HepG2 (cell line): ENCODE results near the gene AAMP. TPM values are rescaled to one million over a fixed set of nuclear protein-coding genes. Genes with fewer than 3 reads are reported as not detected.

Source experiments
- ATAC-seq: fragments of 200-7000 bp; cut with Tn5 transposase; 3 replicates; pipeline ENCODE4 v1.9.1; 2020; ENCODE audit warnings: mild to moderate bottlenecking, moderate library complexity
- BruUV-seq: library from RNA; stranded (reverse); fragments of 400-500 nt; replicated peaks from 2 replicates; lab custom pipeline; 2021; lab: Mats Ljungman, UMichigan
- CTCF ChIA-PET: fragments of 300-600 bp; formaldehyde crosslinking; extraction: SDS; loops from one replicate; lab custom pipeline; 2021; ENCODE audit warnings: low total read pairs, inconsistent platforms, low intra/inter-chr PET ratio; lab: Yijun Ruan, JAX
- POLR2A ChIA-PET: fragments of 350-600 bp; sonication (Branson Sonifier 250); formaldehyde crosslinking; loops from one replicate; lab custom pipeline; 2020; ENCODE audit warnings: antibody characterized with exemption, inconsistent platforms; lab: Yijun Ruan, JAX
- DNase-seq: peaks from one replicate; pipeline ENCODE4 v3.0.0-alpha.2; 2015; ENCODE audit warnings: low spot score
- FAIRE-seq: peaks from 3 replicates; lab custom pipeline; 2011; peaks lifted over from hg19 to GRCh38; lab: Jason Lieb, UNC
- H2AFZ ChIP-seq: one replicate; pipeline ENCODE4 v1.6.1; 2011; ENCODE audit warnings: low read length, inconsistent platforms
- H3K27ac ChIP-seq: fragments of 300-600 bp; 3 replicates; pipeline ENCODE4 v1.8.0; 2011; ENCODE audit warnings: mixed run types, mild to moderate bottlenecking, mixed read lengths, low read length, inconsistent platforms; ENCODE audit not compliant: insufficient read depth; ENCODE audit errors: extremely low read length
- H3K27me3 ChIP-seq, 2 experiments: fragments of 200-600 bp in 1 of 2; 2 replicates in 1 of 2; 3 replicates in 1 of 2; pipeline versions ENCODE4 v1.6.0 to v1.8.0; 2011; ENCODE audit warnings: low read length in 2 of 2, mild to moderate bottlenecking in 2 of 2, moderate library complexity in 2 of 2, inconsistent platforms in 1 of 2; ENCODE audit not compliant: insufficient read depth in 2 of 2, control insufficient read depth in 1 of 2
- H3K36me3 ChIP-seq, 2 experiments: fragments of 200-600 bp in 1 of 2; replicated peaks in 1 of 2; 2 replicates in 1 of 2; 3 replicates in 1 of 2; pipeline versions ENCODE4 v1.5.1 to v1.8.0; 2011; ENCODE audit warnings: low read length in 2 of 2, inconsistent platforms in 1 of 2; ENCODE audit not compliant: insufficient read depth in 2 of 2, control insufficient read depth in 1 of 2
- H3K4me1 ChIP-seq: 2 replicates; pipeline ENCODE4 v1.5.1; 2012; ENCODE audit warnings: low read length, inconsistent platforms; ENCODE audit not compliant: insufficient read depth
- H3K4me2 ChIP-seq: 2 replicates; pipeline ENCODE4 v1.6.0; 2011; ENCODE audit warnings: low read depth, low read length, inconsistent platforms
- H3K4me3 ChIP-seq, 3 experiments: fragments of 200-600 bp in 1 of 3; sonication (generic), shearing (Covaris generic) in 1 of 3; replicated peaks in 1 of 3; 2 replicates each; pipeline ENCODE4 v1.5.1; 2011 to 2016; ENCODE audit warnings: low read length in 3 of 3, inconsistent platforms in 2 of 3, low read depth in 2 of 3, mild to moderate bottlenecking in 2 of 3, control low read depth in 1 of 3, mixed read lengths in 1 of 3; ENCODE audit not compliant: insufficient read depth in 1 of 3
- H3K79me2 ChIP-seq: one replicate; pipeline ENCODE4 v1.6.1; 2011; ENCODE audit warnings: low read length, inconsistent platforms; ENCODE audit not compliant: insufficient read depth
- H3K9ac ChIP-seq: 2 replicates; pipeline ENCODE4 v1.6.0; 2011; ENCODE audit warnings: mild to moderate bottlenecking, low read depth, low read length, inconsistent platforms; ENCODE audit not compliant: insufficient read depth
- H3K9me3 ChIP-seq: 2 replicates; pipeline ENCODE4 v1.5.1; 2012; ENCODE audit warnings: mild to moderate bottlenecking, low read length
- H4K20me1 ChIP-seq: 2 replicates; pipeline ENCODE4 v1.6.0; 2011; ENCODE audit warnings: inconsistent platforms, mild to moderate bottlenecking, low read length, moderate library complexity; ENCODE audit not compliant: insufficient read depth
- ARID2 ChIP-seq: sonication (generic); formaldehyde crosslinking; IDR thresholded peaks from 2 replicates; pipeline ENCODE4 v1.8.1; 2022; ENCODE audit warnings: mild to moderate bottlenecking, missing genetic modification reagents, borderline replicate concordance
- EED ChIP-seq: sonication (generic); formaldehyde crosslinking; IDR thresholded peaks from 2 replicates; pipeline ENCODE4 v1.5.0; 2020; ENCODE audit warnings: mild to moderate bottlenecking, missing genetic modification reagents
- ELF4 ChIP-seq: sonication (generic); formaldehyde crosslinking; IDR thresholded peaks from 2 replicates; pipeline ENCODE4 v1.5.0; 2020; ENCODE audit warnings: missing genetic modification reagents, mild to moderate bottlenecking, moderate library complexity, borderline replicate concordance
- LBX2 ChIP-seq: sonication (generic); formaldehyde crosslinking; IDR thresholded peaks from 2 replicates; pipeline ENCODE4 v1.5.0; 2020; ENCODE audit warnings: missing genetic modification reagents, mild to moderate bottlenecking, borderline replicate concordance
- MEIS1 ChIP-seq: sonication (generic); formaldehyde crosslinking; IDR thresholded peaks from 2 replicates; pipeline ENCODE4 v1.9.0; 2021; ENCODE audit warnings: mild to moderate bottlenecking, missing genetic modification reagents, moderate library complexity, borderline replicate concordance
- MTF2 ChIP-seq: sonication (generic); formaldehyde crosslinking; IDR thresholded peaks from 2 replicates; pipeline ENCODE4 v1.5.0; 2020; ENCODE audit warnings: missing genetic modification reagents, borderline replicate concordance
- PAX8 ChIP-seq: sonication (generic); formaldehyde crosslinking; IDR thresholded peaks from 2 replicates; pipeline ENCODE4 v1.8.0; 2022; ENCODE audit warnings: mild to moderate bottlenecking, missing genetic modification reagents, borderline replicate concordance
- SIN3A ChIP-seq: IDR thresholded peaks from 2 replicates; pipeline ENCODE4 v1.6.1; 2011; ENCODE audit warnings: low read depth, mild to moderate bottlenecking, control low read depth, low read length, borderline replicate concordance
- SRY ChIP-seq: sonication (generic); formaldehyde crosslinking; IDR thresholded peaks from 2 replicates; pipeline ENCODE4 v1.8.0; 2022; ENCODE audit warnings: mild to moderate bottlenecking, missing genetic modification reagents
- TARDBP ChIP-seq: sonication (generic); formaldehyde crosslinking; IDR thresholded peaks from 2 replicates; pipeline ENCODE4 v1.8.0; 2022; ENCODE audit warnings: mild to moderate bottlenecking, missing genetic modification reagents
- ZC3H13 ChIP-seq: sonication (generic); formaldehyde crosslinking; IDR thresholded peaks from 2 replicates; pipeline ENCODE4 v1.8.1; 2023; ENCODE audit warnings: mild to moderate bottlenecking, missing genetic modification reagents, moderate library complexity
- ZFP1 ChIP-seq: IDR thresholded peaks from 2 replicates; pipeline ENCODE4 v1.6.1; 2016
- ZNF292 ChIP-seq: sonication (generic); formaldehyde crosslinking; IDR thresholded peaks from 2 replicates; pipeline ENCODE4 v1.8.1; 2022; ENCODE audit warnings: mild to moderate bottlenecking, low read depth, missing genetic modification reagents, borderline replicate concordance
- ZNF441 ChIP-seq: sonication (generic); formaldehyde crosslinking; IDR thresholded peaks from 2 replicates; pipeline ENCODE4 v1.7.0; 2021; ENCODE audit warnings: missing genetic modification reagents, borderline replicate concordance
- ZNF451 ChIP-seq: sonication (generic); formaldehyde crosslinking; IDR thresholded peaks from 2 replicates; pipeline ENCODE4 v1.5.0; 2020; ENCODE audit warnings: mild to moderate bottlenecking, missing genetic modification reagents
- ZNF724P ChIP-seq: sonication (generic); formaldehyde crosslinking; IDR thresholded peaks from 2 replicates; pipeline ENCODE4 v1.8.0; 2022; ENCODE audit warnings: missing genetic modification reagents, borderline replicate concordance
- ZNF839 ChIP-seq: sonication (generic); formaldehyde crosslinking; IDR thresholded peaks from 2 replicates; pipeline ENCODE4 v1.4.0; 2020; ENCODE audit warnings: missing genetic modification reagents, mild to moderate bottlenecking, borderline replicate concordance
- WGBS: methylation state at CpG from one replicate; pipeline ENCODE4 v1.1.6; 2017; ENCODE audit warnings: low lambda C conversion rate; 5-methylcytosine and 5-hydroxymethylcytosine counted together
- in situ Hi-C: cut with HindIII; loops from 2 replicates; pipeline ENCODE4 v1.10.0; 2017; ENCODE audit warnings: low pct_unique_long_range_greater_than_20kb; ENCODE audit not compliant: extremely low pct_ligation_motif_present
- intact Hi-C: fragments of 100-400 bp; cut with micrococcal nuclease; formaldehyde crosslinking; loops from one replicate; pipeline ENCODE4 v1.10.0; 2022; ENCODE audit not compliant: unreplicated experiment
- polyA plus RNA-seq, 8 experiments: library from polyadenylated mRNA; depleted of rRNA in 3 of 8; stranded (reverse) in 7 of 8; unstranded in 1 of 8; fragments of >200 nt; fragmentation: Illumina TruSeq in 4 of 8; extraction: Trizol in 4 of 8; gene quantifications; 2 replicates each; pipeline versions ENCODE4 v1.2.1 to v1.2.3, GENCODE V29; 2011 to 2016; ENCODE audit warnings: low read depth in 4 of 8, missing spikeins in 1 of 8, mixed read lengths in 1 of 8; ENCODE audit not compliant: insufficient read depth in 1 of 8
- total RNA-seq, 5 experiments: library from RNA; depleted of rRNA; stranded (reverse); fragments of >200 nt; fragmentation: Illumina TruSeq; extraction: Trizol; gene quantifications; 2 replicates each; pipeline ENCODE4 v1.2.3, GENCODE V29; 2016; ENCODE audit warnings: low read depth in 1 of 5
- TF ChIP-seq, protein P1 (sequence below): sonication (generic); formaldehyde crosslinking; IDR thresholded peaks from 2 replicates; pipeline ENCODE4 v1.5.0; 2020; ENCODE audit warnings: mild to moderate bottlenecking, low read depth, missing genetic modification reagents, borderline replicate concordance
- TF ChIP-seq, protein P2 (sequence below): sonication (generic); formaldehyde crosslinking; IDR thresholded peaks from 2 replicates; pipeline ENCODE4 v1.4.0; 2020; ENCODE audit warnings: missing genetic modification reagents

AAMP gene
- total and polyA plus RNA-seq, 2 of the 13 experiments (the other 11 are each of a cell fraction or from before 2014, with no cell fraction given): 110 to 186 TPM

DNA sequence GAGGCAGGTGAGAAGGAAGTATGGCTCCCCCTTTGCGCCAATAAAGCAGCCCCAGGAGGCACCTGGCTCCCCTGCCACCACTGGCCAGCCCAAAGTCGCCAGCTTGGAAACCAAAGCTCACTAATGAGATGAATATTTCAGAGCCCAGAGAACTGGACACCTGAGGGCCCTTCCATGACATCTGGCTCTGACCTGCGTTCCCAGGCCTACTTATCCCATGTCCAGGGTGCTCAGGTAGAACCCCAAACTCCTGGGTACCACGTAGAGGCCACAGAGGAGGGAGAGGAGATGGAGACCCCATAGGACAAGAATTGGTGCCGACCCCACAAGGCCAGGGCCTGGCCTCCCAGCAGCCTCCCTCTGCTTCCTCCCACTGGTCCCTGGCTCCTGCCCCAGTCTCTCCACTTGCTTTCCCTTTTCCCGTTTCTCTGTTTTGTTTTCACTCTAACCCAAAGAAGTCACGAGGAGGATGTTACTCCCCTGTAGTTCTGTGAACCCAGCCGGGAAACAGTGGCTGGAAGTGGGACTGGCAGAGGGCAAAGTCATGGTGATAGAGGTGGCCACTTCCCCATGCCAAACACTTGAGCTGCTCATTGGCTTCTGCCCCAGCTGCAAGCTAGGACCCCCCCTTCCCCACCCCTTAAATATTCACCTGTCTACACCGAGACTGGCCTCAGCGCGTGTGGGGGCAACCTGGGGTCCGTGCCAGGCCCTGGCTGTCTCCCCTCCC is 21.5 kb upstream of the AAMP start:
- Histone ChIP-seq H3K9ac (peak overlapping the region; percentile 95), H3K27me3 (no peaks in the 10 kb centered on the region; a peak in 1 of 5 replicates), H3K79me2 (peaks cover 53% of the 10 kb centered on the region), H3K9me3 (no peaks in the 10 kb centered on the region), H3K27ac (peak overlapping the region; percentile 88), H2AFZ (no peak overlapping the region), H3K4me1 (peaks cover 88% of the 10 kb centered on the region), H4K20me1 (peaks cover 21% of the 10 kb centered on the region), H3K36me3 (no peaks in the 10 kb centered on the region), H3K4me3 (peak overlapping the region; percentile 83 to 99 (median 95)), H3K4me2 (peak overlapping the region; percentile 93)
- no TSS peak for BruUV-seq
- POLR2A ChIA-PET: interaction anchor here (1.0 to 8.5 kb wide), 11 partner anchors 8 to 153 kb away, joined by 3 to 110 read pairs (median 19); partner anchors contain the start of genes AAMP, CATIP, CTDSP1 and PNKD
- CTCF ChIA-PET: interaction anchor here (1.2 to 2.2 kb wide), 5 partner anchors 10 to 105 kb away, joined by 3 to 12 read pairs (median 6); partner anchors contain the start of gene CATIP
- WGBS: 7% methylated on average over 11 of the region's 12 CpGs
- FAIRE-seq (no peak), DNase-seq (no peak), ATAC-seq (peak; percentile 0; the same call in 2 of the 3 replicates)
- in situ Hi-C loops: loop anchor here (5.0 kb wide), 1 partner anchor 106 kb away; the partner anchor contains the start of gene CTDSP1
- intact Hi-C loops: loop anchor here (2.0 to 10.0 kb wide), 5 partner anchors 31 to 273 kb away; partner anchors contain the start of genes CATIP, CNOT9 and USP37
- 0 out of 2 replicates have a peak, but pooled peaks have one; percentile 11 for TF ChIP-seq SIN3A
- TF ChIP-seq ZNF839 (CRISPR knock-in tag): 0 out of 2 replicates have a peak, but pooled peaks have one; percentile 3
- peak; percentile 60; the same call in 1 of the 2 replicates for TF ChIP-seq EED
- no peak for TF ChIP-seq MEIS1 (CRISPR knock-in tag)
- TF ChIP-seq ZC3H13 (CRISPR knock-in tag): 0 out of 2 replicates have a peak, but pooled peaks have one; percentile 10
- TF ChIP-seq ZNF451 (CRISPR knock-in tag): peak; percentile 56; the same call in 1 of the 2 replicates
- TF ChIP-seq, protein P1, sequence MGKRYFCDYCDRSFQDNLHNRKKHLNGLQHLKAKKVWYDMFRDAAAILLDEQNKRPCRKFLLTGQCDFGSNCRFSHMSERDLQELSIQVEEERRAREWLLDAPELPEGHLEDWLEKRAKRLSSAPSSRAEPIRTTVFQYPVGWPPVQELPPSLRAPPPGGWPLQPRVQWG (CRISPR knock-in tag): peak; percentile 49; the same call in 1 of the 2 replicates
- no peak for TF ChIP-seq ZNF441 (CRISPR knock-in tag)
- TF ChIP-seq SRY (CRISPR knock-in tag): no peak
- no peak for TF ChIP-seq PAX8 (CRISPR knock-in tag)
- TF ChIP-seq, protein P2, sequence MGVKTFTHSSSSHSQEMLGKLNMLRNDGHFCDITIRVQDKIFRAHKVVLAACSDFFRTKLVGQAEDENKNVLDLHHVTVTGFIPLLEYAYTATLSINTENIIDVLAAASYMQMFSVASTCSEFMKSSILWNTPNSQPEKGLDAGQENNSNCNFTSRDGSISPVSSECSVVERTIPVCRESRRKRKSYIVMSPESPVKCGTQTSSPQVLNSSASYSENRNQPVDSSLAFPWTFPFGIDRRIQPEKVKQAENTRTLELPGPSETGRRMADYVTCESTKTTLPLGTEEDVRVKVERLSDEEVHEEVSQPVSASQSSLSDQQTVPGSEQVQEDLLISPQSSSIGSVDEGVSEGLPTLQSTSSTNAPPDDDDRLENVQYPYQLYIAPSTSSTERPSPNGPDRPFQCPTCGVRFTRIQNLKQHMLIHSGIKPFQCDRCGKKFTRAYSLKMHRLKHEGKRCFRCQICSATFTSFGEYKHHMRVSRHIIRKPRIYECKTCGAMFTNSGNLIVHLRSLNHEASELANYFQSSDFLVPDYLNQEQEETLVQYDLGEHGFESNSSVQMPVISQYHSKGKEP (CRISPR knock-in tag): no peak
- TF ChIP-seq TARDBP (CRISPR knock-in tag): no peak
- TF ChIP-seq ZNF724P (CRISPR knock-in tag): peak; percentile 24; the same call in 1 of the 2 replicates
- 0 out of 2 replicates have a peak, but pooled peaks have one; percentile 2 for TF ChIP-seq MTF2 (CRISPR knock-in tag)
- no peak for TF ChIP-seq ZNF292 (CRISPR knock-in tag)
- TF ChIP-seq ARID2 (CRISPR knock-in tag): 0 out of 2 replicates have a peak, but pooled peaks have one; percentile 13
- TF ChIP-seq LBX2 (CRISPR knock-in tag): no peak
- peak; percentile 20; the same call in 1 of the 2 replicates for TF ChIP-seq ELF4 (CRISPR knock-in tag)
- no peak for TF ChIP-seq ZFP1 (CRISPR knock-in tag)
